ENCODE results near the gene NPAS3. TPM values are rescaled to one million over a fixed set of nuclear protein-coding genes. Genes with fewer than 3 reads are reported as not detected.

NPAS3 gene
- total RNA-seq, 2 experiments from 2014 or later, result not detected

GRCh38 chr14:33661101-33661500 is 722.4 kb downstream of the NPAS3 start:
- Histone ChIP-seq H3K4me2 (ENCODE audit: low read length) (no peak overlapping the region), H3K9me3 (ENCODE audit: low read length) (no peaks in the 10 kb centered on the region), H3K36me3 (ENCODE audit: insufficient read depth, low read length) (no peaks in the 10 kb centered on the region), H3K4me3 (ENCODE audit: low read depth, low read length, poor library complexity, severe bottlenecking) (no peak overlapping the region), H3K79me2 (ENCODE audit: insufficient read depth, low read depth, low read length) (no peaks in the 10 kb centered on the region), H3K4me1 (ENCODE audit: insufficient read depth, low read length, poor library complexity, severe bottlenecking) (no peaks in the 10 kb centered on the region), H4K20me1 (ENCODE audit: insufficient read depth, low read length) (no peaks in the 10 kb centered on the region), H2AFZ (ENCODE audit: low read length) (no peak overlapping the region), H3K9me2 (ENCODE audit: insufficient read depth, low read length) (no peaks in the 10 kb centered on the region), H3K27ac (ENCODE audit: low read depth, low read length, poor library complexity, severe bottlenecking) (no peak overlapping the region)
- no peak for DNase-seq (ENCODE audit: low spot score)
- POLR2A ChIA-PET, result interaction anchor here (0.6 to 1.0 kb wide), 2 partner anchors 18 to 77 kb away, joined by 3 to 4 read pairs; no protein-coding TSS in a partner anchor
- no TSS peak for BruUV-seq (replicated peaks)
- intact Hi-C loops (cut with micrococcal nuclease; ENCODE audit: unreplicated experiment), result no loop called here
- TF ChIP-seq CTCF (conservative IDR thresholded peaks at IDR 0.05; ENCODE audit: low read length) (no peak), EZH2phosphoT487 (IDR thresholded peaks at IDR 0.05; ENCODE audit: borderline replicate concordance, low read depth, low read length) (no peak)
- CTCF ChIA-PET (ENCODE audit: unreplicated experiment), result no interaction called here

DNA sequence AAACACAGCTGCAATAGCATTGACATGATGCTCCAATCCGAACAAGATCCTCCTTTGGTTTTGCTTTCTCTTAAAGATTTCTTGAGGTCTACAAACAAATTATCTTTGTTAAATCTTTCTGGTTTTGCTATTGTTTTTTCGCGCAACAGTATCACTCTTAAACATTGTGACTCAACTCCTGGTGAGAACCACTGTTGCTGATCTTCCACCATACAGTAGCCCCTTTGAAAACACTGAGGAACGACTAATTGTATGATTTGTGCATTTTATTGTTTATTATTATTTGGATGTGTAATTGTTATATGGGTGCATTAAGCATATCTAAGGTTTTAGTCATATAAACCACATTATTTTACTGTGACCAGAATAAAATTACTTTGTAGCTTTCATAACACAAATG is 729.4 kb downstream of the NPAS3 start:
- no peak for TF ChIP-seq CTCF (conservative IDR thresholded peaks at IDR 0.05; ENCODE audit: low read length)
- no peak for TF ChIP-seq EZH2phosphoT487 (IDR thresholded peaks at IDR 0.05; ENCODE audit: borderline replicate concordance, low read depth, low read length)
- intact Hi-C loops (cut with micrococcal nuclease; ENCODE audit: unreplicated experiment), result no loop called here
- no peak overlapping the region for H3K27ac ChIP-seq (ENCODE audit: low read depth, low read length, poor library complexity, severe bottlenecking)
- ChIA-PET POLR2A (no interaction called here), CTCF (ENCODE audit: unreplicated experiment) (no interaction called here)
- no peaks in the 10 kb centered on the region for H3K9me3 ChIP-seq (ENCODE audit: low read length)
- H3K36me3 ChIP-seq (ENCODE audit: insufficient read depth, low read length), result no peaks in the 10 kb centered on the region
- no peaks in the 10 kb centered on the region for H4K20me1 ChIP-seq (ENCODE audit: insufficient read depth, low read length)
- BruUV-seq (replicated peaks), result no TSS peak
- no peaks in the 10 kb centered on the region for H3K79me2 ChIP-seq (ENCODE audit: insufficient read depth, low read depth, low read length)
- H2AFZ ChIP-seq (ENCODE audit: low read length), result no peak overlapping the region
- H3K4me1 ChIP-seq (ENCODE audit: insufficient read depth, low read length, poor library complexity, severe bottlenecking), result no peaks in the 10 kb centered on the region
- H3K4me2 ChIP-seq (ENCODE audit: low read length), result no peak overlapping the region
- no peak overlapping the region for H3K4me3 ChIP-seq (ENCODE audit: low read depth, low read length, poor library complexity, severe bottlenecking)
- no peak for DNase-seq (ENCODE audit: low spot score)
- H3K9me2 ChIP-seq (ENCODE audit: insufficient read depth, low read length), result no peaks in the 10 kb centered on the region

- no TSS peak for BruUV-seq (replicated peaks)
- Histone ChIP-seq H3K4me2 (ENCODE audit: low read length) (no peak overlapping the region), H3K79me2 (ENCODE audit: insufficient read depth, low read depth, low read length) (no peaks in the 10 kb centered on the region), H2AFZ (ENCODE audit: low read length) (no peak overlapping the region), H3K4me3 (ENCODE audit: low read depth, low read length, poor library complexity, severe bottlenecking) (no peak overlapping the region), H4K20me1 (ENCODE audit: insufficient read depth, low read length) (no peaks in the 10 kb centered on the region), H3K4me1 (ENCODE audit: insufficient read depth, low read length, poor library complexity, severe bottlenecking) (no peaks in the 10 kb centered on the region), H3K9me3 (ENCODE audit: low read length) (no peaks in the 10 kb centered on the region), H3K36me3 (ENCODE audit: insufficient read depth, low read length) (no peaks in the 10 kb centered on the region), H3K27ac (ENCODE audit: low read depth, low read length, poor library complexity, severe bottlenecking) (no peak overlapping the region), H3K9me2 (ENCODE audit: insufficient read depth, low read length) (no peaks in the 10 kb centered on the region)
- TF ChIP-seq CTCF (conservative IDR thresholded peaks at IDR 0.05; ENCODE audit: low read length) (no peak), EZH2phosphoT487 (IDR thresholded peaks at IDR 0.05; ENCODE audit: borderline replicate concordance, low read depth, low read length) (no peak)
- DNase-seq (ENCODE audit: low spot score), result no peak
- intact Hi-C loops (cut with micrococcal nuclease; ENCODE audit: unreplicated experiment), result no loop called here
- ChIA-PET CTCF (ENCODE audit: unreplicated experiment) (no interaction called here), POLR2A (no interaction called here)
Observed at GRCh38 chr14:33669111-33669510, 730.4 kb downstream of the NPAS3 start.
